K562 (cell line): ENCODE measurements around the gene MXD3. TPM values are rescaled to one million over a fixed set of nuclear protein-coding genes. Genes with fewer than 3 reads are reported as not detected.

Experiments used
- ATAC-seq: fragments of 200-7000 bp; cut with Tn5 transposase; 3 replicates; pipeline ENCODE4 v1.9.1; 2020; ENCODE audit warnings: moderate library complexity
- BruUV-seq: library from RNA; stranded (reverse); fragments of 400-500 nt; replicated peaks from 2 replicates; lab custom pipeline; 2021; lab: Mats Ljungman, UMichigan
- CTCF ChIA-PET: fragments of 300-600 bp; formaldehyde crosslinking; extraction: SDS; loops from one replicate; lab custom pipeline; 2021; ENCODE audit warnings: low intra/inter-chr PET ratio; lab: Yijun Ruan, JAX
- POLR2A ChIA-PET: fragments of 300-600, 350-650 bp; sonication (Branson Sonifier 250); formaldehyde crosslinking; extraction: SDS; loops from one replicate; lab custom pipeline; 2021; ENCODE audit warnings: antibody characterized with exemption, inconsistent platforms; lab: Yijun Ruan, JAX
- DNase-seq, 4 experiments: peaks; one replicate each; pipeline versions ENCODE4 v3.0.0 to v3.0.0-alpha.2; 2011 to 2018; ENCODE audit warnings: low spot score in 3 of 4, mixed read lengths in 3 of 4; ENCODE audit errors: extremely low read depth in 1 of 4
- FAIRE-seq: peaks from 2 replicates; lab custom pipeline; 2011; peaks lifted over from hg19 to GRCh38; lab: Jason Lieb, UNC
- H2AFZ ChIP-seq: 2 replicates; pipeline ENCODE4 v1.6.0; 2011; ENCODE audit warnings: low read depth, low read length, control low read depth, inconsistent platforms
- H3K27ac ChIP-seq: fragments of 200-600 bp; 3 replicates; pipeline ENCODE4 v1.8.0; 2011; ENCODE audit warnings: low read depth, mild to moderate bottlenecking, control low read depth, inconsistent platforms, low read length, moderate library complexity, mixed read lengths; ENCODE audit errors: extremely low read depth
- H3K27me3 ChIP-seq, 2 experiments: fragments of 300-600 bp in 1 of 2; 2 replicates in 1 of 2; 3 replicates in 1 of 2; pipeline versions ENCODE4 v1.6.0 to v1.8.0; 2011; ENCODE audit warnings: inconsistent platforms in 2 of 2, low read length in 2 of 2, mild to moderate bottlenecking in 1 of 2, mixed read lengths in 1 of 2, moderate library complexity in 1 of 2; ENCODE audit not compliant: control insufficient read depth in 2 of 2, insufficient read depth in 2 of 2
- H3K36me3 ChIP-seq: fragments of 300-600 bp; 3 replicates; pipeline ENCODE4 v1.8.0; 2011; ENCODE audit warnings: mild to moderate bottlenecking, low read length, inconsistent platforms; ENCODE audit not compliant: control insufficient read depth, insufficient read depth
- H3K4me1 ChIP-seq, 2 experiments: fragments of 200-600 bp in 1 of 2; replicated peaks in 1 of 2; 2 replicates in 1 of 2; 3 replicates in 1 of 2; pipeline versions ENCODE4 v1.5.1 to v1.8.0; 2011; ENCODE audit warnings: inconsistent platforms in 2 of 2, low read length in 2 of 2, mild to moderate bottlenecking in 1 of 2, mixed read lengths in 1 of 2, moderate library complexity in 1 of 2; ENCODE audit not compliant: control insufficient read depth in 2 of 2, insufficient read depth in 2 of 2
- H3K4me2 ChIP-seq: 2 replicates; pipeline ENCODE4 v1.6.1; 2011; ENCODE audit warnings: low read length, control low read depth, inconsistent platforms, mixed read lengths; ENCODE audit not compliant: insufficient read depth
- H3K4me3 ChIP-seq: fragments of 200-600 bp; sonication (generic), shearing (Covaris generic); 2 replicates; pipeline ENCODE4 v1.5.1; 2016; ENCODE audit warnings: control low read depth, inconsistent platforms
- H3K79me2 ChIP-seq: fragments of 200-600 bp; 3 replicates; pipeline ENCODE4 v1.8.0; 2011; ENCODE audit warnings: low read length, inconsistent platforms; ENCODE audit not compliant: control insufficient read depth, insufficient read depth
- H3K9ac ChIP-seq, 2 experiments: 2 replicates each; pipeline versions ENCODE4 v1.6.0 to v1.6.1; 2011; ENCODE audit warnings: low read depth in 2 of 2, low read length in 2 of 2, control low read depth in 1 of 2, inconsistent platforms in 1 of 2, mild to moderate bottlenecking in 1 of 2, mixed read lengths in 1 of 2; ENCODE audit not compliant: insufficient read depth in 1 of 2
- H3K9me1 ChIP-seq: one replicate; pipeline ENCODE4 v1.6.0; 2011; ENCODE audit warnings: inconsistent platforms, mild to moderate bottlenecking, low read length, moderate library complexity; ENCODE audit not compliant: control insufficient read depth, insufficient read depth
- H3K9me3 ChIP-seq: replicated peaks from 2 replicates; pipeline ENCODE4 v1.5.1; 2011; ENCODE audit warnings: low read depth, low read length, inconsistent platforms; ENCODE audit not compliant: control insufficient read depth, insufficient read depth
- H4K20me1 ChIP-seq: replicated peaks from 2 replicates; pipeline ENCODE4 v1.6.1; 2011; ENCODE audit warnings: low read length, inconsistent platforms, mixed read lengths; ENCODE audit not compliant: control insufficient read depth, insufficient read depth
- C11orf30 ChIP-seq: fragments of 450-650 bp; IDR thresholded peaks from 2 replicates; pipeline ENCODE4 v1.6.1; 2016; ENCODE audit warnings: low read depth, mild to moderate bottlenecking
- CHD4 ChIP-seq: fragments of 200-600 bp; sonication (generic); IDR thresholded peaks from 3 replicates; pipeline ENCODE4 v1.6.1; 2012; ENCODE audit warnings: low read depth, mild to moderate bottlenecking, mixed read lengths, low read length, inconsistent platforms; ENCODE audit not compliant: insufficient read depth, insufficient replicate concordance, poor library complexity, severe bottlenecking
- EGR1 ChIP-seq: fragments of 450-650 bp; conservative IDR thresholded peaks from 2 replicates; pipeline ENCODE4 v1.6.1; 2017; ENCODE audit warnings: mild to moderate bottlenecking
- HNRNPL ChIP-seq: fragments of 200-400 bp; formaldehyde crosslinking; IDR thresholded peaks from 2 replicates; pipeline ENCODE4 v1.6.1; 2017; ENCODE audit warnings: low read depth, mild to moderate bottlenecking, low read length
- KAT8 ChIP-seq: fragments of 450-650 bp; IDR thresholded peaks from 2 replicates; pipeline ENCODE4 v1.6.1; 2016; ENCODE audit warnings: low read depth, mild to moderate bottlenecking
- NR3C1 ChIP-seq: sonication (generic); formaldehyde crosslinking; IDR thresholded peaks from 2 replicates; pipeline ENCODE4 v1.8.1; 2022; ENCODE audit warnings: missing genetic modification reagents
- NRF1 ChIP-seq, 2 experiments: fragments of 450-650 bp; IDR thresholded peaks in 1 of 2; conservative IDR thresholded peaks in 1 of 2; 2 replicates each; pipeline ENCODE4 v1.6.1; 2014; ENCODE audit warnings: mild to moderate bottlenecking in 2 of 2
- POLR2G ChIP-seq: fragments of 200-400 bp; formaldehyde crosslinking; IDR thresholded peaks from 2 replicates; pipeline ENCODE4 v1.6.1; 2017; ENCODE audit warnings: low read depth, mild to moderate bottlenecking, antibody characterized with exemption, low read length, moderate library complexity
- PPARD ChIP-seq: fragments of 250-450 bp; sonication (Bioruptor Pico); IDR thresholded peaks from 2 replicates; pipeline ENCODE4 v1.8.0; 2022; ENCODE audit warnings: inconsistent platforms, mild to moderate bottlenecking, moderate library complexity
- PRMT5 ChIP-seq: sonication (generic); formaldehyde crosslinking; IDR thresholded peaks from 2 replicates; pipeline ENCODE4 v1.5.0; 2020; ENCODE audit warnings: missing genetic modification reagents
- RUNX1 ChIP-seq: sonication (generic); IDR thresholded peaks from 2 replicates; pipeline ENCODE4 v1.6.1; 2016; ENCODE audit warnings: antibody characterized with exemption, low read depth
- TGIF2 ChIP-seq: sonication (generic); formaldehyde crosslinking; IDR thresholded peaks from 2 replicates; pipeline ENCODE4 v1.8.1; 2022; ENCODE audit warnings: mild to moderate bottlenecking, missing genetic modification reagents, moderate library complexity
- ZFX ChIP-seq: sonication (generic); formaldehyde crosslinking; IDR thresholded peaks from 2 replicates; pipeline ENCODE4 v1.8.0; 2022; ENCODE audit warnings: mild to moderate bottlenecking, missing genetic modification reagents, moderate library complexity
- ZNF655 ChIP-seq: fragments of 250-450 bp; sonication (Bioruptor Pico); IDR thresholded peaks from 2 replicates; pipeline ENCODE4 v1.5.0; 2021
- WGBS: fragments of 100-300 bp; shearing (Covaris generic); methylation state at CpG from one replicate; pipeline ENCODE4 v1.1.6; 2016; ENCODE audit warnings: low coverage, mixed read lengths; ENCODE audit not compliant: insufficient coverage; ENCODE audit errors: missing lambda C conversion rate; 5-methylcytosine and 5-hydroxymethylcytosine counted together
- in situ Hi-C: fragments of 300-500 bp; cut with MboI; formaldehyde crosslinking; loops from 4 replicates; pipeline ENCODE4 v1.15.0; 2018; ENCODE audit warnings: inconsistent platforms, mixed read lengths
- intact Hi-C: fragments of 100-400 bp; cut with micrococcal nuclease; formaldehyde crosslinking; loops from 2 replicates; pipeline ENCODE4 v1.14.2; 2022
- polyA plus RNA-seq, 8 experiments: library from polyadenylated mRNA; depleted of rRNA in 4 of 8; stranded (reverse) in 5 of 8; unstranded in 3 of 8; fragments of >200 nt; fragmentation: Nextera tagmentation in 2 of 8; fragmentation: Illumina TruSeq in 1 of 8; extraction: Ambion mirVana in 2 of 8; extraction: Trizol in 1 of 8; gene quantifications; 2 replicates each; pipeline versions ENCODE4 v1.2.1 to v1.2.3, GENCODE V29; 2011 to 2014; ENCODE audit warnings: inconsistent platforms in 1 of 8, missing spikeins in 1 of 8
- total RNA-seq, 7 experiments: library from RNA; depleted of rRNA in 6 of 7; stranded (reverse); fragments of >200 nt in 6 of 7; fragmentation: Illumina TruSeq in 2 of 7; extraction: Trizol in 2 of 7; gene quantifications; 2 replicates each; pipeline versions ENCODE4 v1.2.1 to v1.2.3, GENCODE V29; 2011 to 2021; ENCODE audit warnings: low replicate concordance in 1 of 7

MXD3 gene
- total and polyA plus RNA-seq, 9 of the 15 experiments (the other 6 are each of a cell fraction or from before 2014, with no cell fraction given) = 0.28 to 24.8 (median 4.5) TPM

GRCh38 chr5:177310757-177311391, 824 bp downstream of the MXD3 start (continued):
- no peak for TF ChIP-seq ZNF655 (CRISPR knock-in tag)
- TF ChIP-seq HNRNPL = no peak
- no peak for TF ChIP-seq C11orf30
- no peak for TF ChIP-seq PRMT5 (CRISPR knock-in tag)
- TF ChIP-seq RUNX1 = no peak
- TF ChIP-seq NRF1 (conservative IDR thresholded peaks at IDR 0.05 in 1 of 2, IDR thresholded peaks at IDR 0.05 in 1 of 2) = no peak
- TF ChIP-seq EGR1 = 0 out of 2 replicates have a peak, but pooled peaks have one; percentile 35
- no peak for TF ChIP-seq CHD4
- no peak for TF ChIP-seq NR3C1 (CRISPR knock-in tag)
- TF ChIP-seq TGIF2 (CRISPR knock-in tag) = peak; percentile 43; the same call in 1 of the 2 replicates

- intact Hi-C loops (no loop called here), in situ Hi-C loops (no loop called here)
- CTCF ChIA-PET = interaction anchor here (1.1 to 1.3 kb wide), 2 partner anchors 144 to 197 kb away, joined by 4 to 6 read pairs; no protein-coding TSS in a partner anchor
- 0 out of 2 replicates have a peak overlapping the region, but pooled peaks have one; percentile 71 for H3K4me2 ChIP-seq
- no peaks in the 10 kb centered on the region for H3K9me1 ChIP-seq
- no peak overlapping the region for H2AFZ ChIP-seq
- no peaks in the 10 kb centered on the region for H3K9me3 ChIP-seq
- peaks cover 26 to 79% of the 10 kb centered on the region in 2 experiments for H3K4me1 ChIP-seq
- H3K9ac ChIP-seq = peak overlapping the region; percentile 12 to 98; a peak in 3 of 4 replicates
- peaks cover 21% of the 10 kb centered on the region for H3K79me2 ChIP-seq
- H3K36me3 ChIP-seq = peaks cover 26% of the 10 kb centered on the region
- no peak overlapping the region for H3K27ac ChIP-seq
- no peak for FAIRE-seq
- TF ChIP-seq PPARD (no peak), POLR2G (peak; percentile 53; the same call in 1 of the 2 replicates), ZFX (CRISPR knock-in tag) (0 out of 2 replicates have a peak, but pooled peaks have one; percentile 2), KAT8 (no peak)
- TF ChIP-seq, all 486 proteins: peak for 2
- no peaks in the 10 kb centered on the region for H3K27me3 ChIP-seq
- no TSS peak for BruUV-seq
- DNase-seq = no peak
- 89% methylated on average over 12 of the region's 13 CpGs for WGBS
- H4K20me1 ChIP-seq = no peaks in the 10 kb centered on the region; the same call in 1 of the 2 replicates
- ATAC-seq = no peak
- POLR2A ChIA-PET = interaction anchor here (0.5 to 2.5 kb wide), 12 partner anchors 9 to 198 kb away, joined by 3 to 9 read pairs (median 3); partner anchors contain the start of gene LMAN2
- no peak overlapping the region for H3K4me3 ChIP-seq
These were observed 1.4 kb downstream of the MXD3 start for GRCh38 chr5:177310332-177310731.
